ENCODE measurements around the gene SRGAP3.

- TF ChIP-seq CTCF (IDR thresholded peaks at IDR 0.05) = no peak
- TF ChIP-seq POLR2AphosphoS5 (IDR thresholded peaks at IDR 0.05) = no peak
Measured at GRCh38 chr3:9280451-9281219, 31.2 kb upstream of the SRGAP3 start.
